Activated CD4-positive, alpha-beta T cell treated with anti-CD3 and anti-CD28 coated beads, Interleukin-10, Interleukin-2, amounts not matched to agents 100 ng/mL and 50 ng/mL, durations not matched to agents 16 hours and 8 hours (primary cell): Measurements from ENCODE around the gene ARID2.

Source experiments
- DNase-seq: peaks from one replicate; pipeline ENCODE4 v3.0.0-alpha.2; 2020

The ARID2 gene, protein sequence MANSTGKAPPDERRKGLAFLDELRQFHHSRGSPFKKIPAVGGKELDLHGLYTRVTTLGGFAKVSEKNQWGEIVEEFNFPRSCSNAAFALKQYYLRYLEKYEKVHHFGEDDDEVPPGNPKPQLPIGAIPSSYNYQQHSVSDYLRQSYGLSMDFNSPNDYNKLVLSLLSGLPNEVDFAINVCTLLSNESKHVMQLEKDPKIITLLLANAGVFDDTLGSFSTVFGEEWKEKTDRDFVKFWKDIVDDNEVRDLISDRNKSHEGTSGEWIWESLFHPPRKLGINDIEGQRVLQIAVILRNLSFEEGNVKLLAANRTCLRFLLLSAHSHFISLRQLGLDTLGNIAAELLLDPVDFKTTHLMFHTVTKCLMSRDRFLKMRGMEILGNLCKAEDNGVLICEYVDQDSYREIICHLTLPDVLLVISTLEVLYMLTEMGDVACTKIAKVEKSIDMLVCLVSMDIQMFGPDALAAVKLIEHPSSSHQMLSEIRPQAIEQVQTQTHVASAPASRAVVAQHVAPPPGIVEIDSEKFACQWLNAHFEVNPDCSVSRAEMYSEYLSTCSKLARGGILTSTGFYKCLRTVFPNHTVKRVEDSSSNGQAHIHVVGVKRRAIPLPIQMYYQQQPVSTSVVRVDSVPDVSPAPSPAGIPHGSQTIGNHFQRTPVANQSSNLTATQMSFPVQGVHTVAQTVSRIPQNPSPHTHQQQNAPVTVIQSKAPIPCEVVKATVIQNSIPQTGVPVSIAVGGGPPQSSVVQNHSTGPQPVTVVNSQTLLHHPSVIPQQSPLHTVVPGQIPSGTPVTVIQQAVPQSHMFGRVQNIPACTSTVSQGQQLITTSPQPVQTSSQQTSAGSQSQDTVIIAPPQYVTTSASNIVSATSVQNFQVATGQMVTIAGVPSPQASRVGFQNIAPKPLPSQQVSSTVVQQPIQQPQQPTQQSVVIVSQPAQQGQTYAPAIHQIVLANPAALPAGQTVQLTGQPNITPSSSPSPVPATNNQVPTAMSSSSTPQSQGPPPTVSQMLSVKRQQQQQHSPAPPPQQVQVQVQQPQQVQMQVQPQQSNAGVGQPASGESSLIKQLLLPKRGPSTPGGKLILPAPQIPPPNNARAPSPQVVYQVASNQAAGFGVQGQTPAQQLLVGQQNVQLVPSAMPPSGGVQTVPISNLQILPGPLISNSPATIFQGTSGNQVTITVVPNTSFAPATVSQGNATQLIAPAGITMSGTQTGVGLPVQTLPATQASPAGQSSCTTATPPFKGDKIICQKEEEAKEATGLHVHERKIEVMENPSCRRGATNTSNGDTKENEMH (N-terminal part only)

DNA sequence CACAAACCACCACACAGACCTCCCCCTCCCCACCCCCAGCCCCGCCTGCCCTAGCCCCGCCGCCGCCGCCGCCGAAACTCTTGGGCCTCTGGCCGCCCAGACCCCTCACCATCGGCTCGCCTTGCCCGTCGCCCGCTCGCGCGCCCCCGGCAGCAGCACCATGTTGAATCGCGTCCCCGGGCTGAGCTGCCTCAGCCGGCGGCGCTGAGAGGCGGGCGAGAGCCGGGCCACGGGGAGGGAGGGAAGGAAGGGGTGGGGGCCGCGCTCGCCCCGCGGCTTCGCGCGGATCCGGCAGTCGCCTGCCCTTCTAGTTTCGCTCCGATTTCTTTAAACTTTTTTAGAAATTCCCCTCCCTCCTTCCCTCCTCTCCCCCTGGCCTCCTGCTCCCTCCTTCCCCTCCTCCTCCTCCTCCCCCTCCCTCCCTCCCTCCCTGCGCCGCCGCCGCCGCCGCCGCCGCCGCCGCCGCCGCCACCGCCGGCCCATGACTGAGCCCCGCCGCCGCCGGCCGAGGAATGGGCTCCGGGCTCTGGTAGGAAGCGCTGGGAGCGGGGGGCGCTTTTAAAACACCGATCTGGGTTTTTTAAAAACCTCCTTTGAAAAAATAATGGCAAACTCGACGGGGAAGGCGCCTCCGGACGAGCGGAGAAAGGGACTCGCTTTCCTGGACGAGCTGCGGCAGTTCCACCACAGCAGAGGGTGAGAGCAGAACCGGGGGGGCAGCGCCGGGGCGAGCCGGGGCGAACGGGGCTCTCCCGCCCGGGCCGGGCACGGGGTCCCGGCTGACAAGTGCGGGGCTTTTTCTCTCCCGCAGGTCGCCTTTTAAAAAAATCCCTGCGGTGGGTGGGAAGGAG lies at the start of gene ARID2:
TSS of gene ARID2 (plus strand) at position 474 of the 851 bp plus-strand sequence. CDS start at position 605, 131 bp downstream.
- DNase-seq = peak; percentile 80

DNA sequence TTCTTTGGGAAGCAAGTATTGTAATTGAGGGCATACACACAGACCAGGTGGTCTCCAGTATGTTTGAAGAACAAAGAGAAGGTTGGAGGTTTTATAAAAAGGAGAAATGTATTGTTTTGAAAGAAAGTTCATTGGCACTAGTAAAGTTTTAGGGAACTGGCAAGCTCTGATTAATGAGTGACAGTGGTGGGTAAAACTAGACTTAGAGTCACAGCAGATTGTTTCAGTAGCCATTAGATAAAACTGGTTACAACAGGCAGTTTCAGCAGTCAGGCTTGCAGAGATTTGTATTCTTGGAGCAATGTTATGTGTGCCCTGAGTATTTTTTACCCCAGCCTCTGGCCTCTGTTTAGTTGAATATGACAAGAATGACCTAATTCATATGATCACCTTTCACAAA lies 49.1 kb upstream of the ARID2 start:
- DNase-seq = no peak

- DNase-seq = peak; percentile 27
These were observed 48.0 kb upstream of the ARID2 start for GRCh38 chr12:45681465-45681864.

DNA sequence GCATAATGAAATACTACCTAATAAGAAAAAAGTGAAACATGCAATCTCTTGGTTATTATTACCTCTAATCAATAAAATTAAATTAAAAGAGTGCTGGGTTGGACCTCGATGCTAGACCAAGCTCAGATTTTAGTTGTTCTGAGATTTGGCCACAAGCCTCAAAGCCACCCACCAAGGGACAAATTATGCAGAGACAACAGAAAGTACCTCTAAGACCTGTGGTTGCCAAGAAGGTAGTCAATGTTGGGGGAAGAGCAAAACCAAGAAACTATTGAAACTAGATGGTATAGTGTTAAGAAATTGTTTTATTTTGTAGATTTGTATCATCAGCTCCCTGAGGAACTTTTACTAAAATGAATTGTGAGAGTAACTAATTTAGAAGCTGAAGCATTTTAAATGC lies 43.8 kb upstream of the ARID2 start:
- DNase-seq = peak; percentile 11

DNA sequence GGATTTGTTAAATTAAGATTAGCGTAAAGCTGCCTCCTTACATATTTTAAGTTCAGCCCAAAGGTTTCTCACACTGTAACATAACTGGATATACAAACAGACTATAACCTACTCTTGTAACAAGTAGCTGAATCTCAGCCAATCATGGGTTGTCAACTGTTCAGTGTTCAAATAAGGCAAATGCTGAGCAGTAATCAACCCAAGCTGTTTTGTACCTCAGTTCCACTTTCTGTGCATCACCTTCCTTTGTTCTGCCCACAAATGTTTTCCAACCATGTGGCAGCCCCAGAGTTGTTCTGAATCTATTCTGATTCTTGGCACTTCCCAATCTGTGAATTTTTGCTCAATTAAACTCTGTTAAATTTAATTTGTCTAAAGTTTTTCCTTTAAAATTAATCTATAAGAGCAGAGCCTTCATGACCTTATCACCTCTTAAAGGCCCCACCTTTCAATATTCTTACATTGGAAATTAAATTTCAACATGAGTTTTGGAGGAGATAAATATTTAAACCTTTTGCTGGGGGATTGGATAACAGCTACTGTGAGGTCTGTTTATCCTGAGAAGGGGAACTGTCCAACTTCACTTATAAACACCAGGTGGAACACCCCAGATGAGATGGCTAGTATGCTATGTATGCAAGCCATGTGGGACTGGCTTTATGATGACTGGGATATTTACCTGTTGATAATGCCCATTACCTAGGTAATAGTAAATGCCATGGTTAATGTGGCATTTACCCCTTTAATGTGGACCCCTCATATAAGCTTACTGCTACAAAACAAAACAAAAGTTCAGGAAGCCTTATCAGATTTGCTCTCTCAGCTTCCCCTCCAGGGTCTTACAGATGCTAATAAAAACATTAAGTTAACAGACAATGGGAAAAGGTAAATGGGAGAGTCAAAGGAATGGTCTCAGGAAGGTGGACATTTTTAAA lies 42.2 kb upstream of the ARID2 start:
- no peak for DNase-seq

DNA sequence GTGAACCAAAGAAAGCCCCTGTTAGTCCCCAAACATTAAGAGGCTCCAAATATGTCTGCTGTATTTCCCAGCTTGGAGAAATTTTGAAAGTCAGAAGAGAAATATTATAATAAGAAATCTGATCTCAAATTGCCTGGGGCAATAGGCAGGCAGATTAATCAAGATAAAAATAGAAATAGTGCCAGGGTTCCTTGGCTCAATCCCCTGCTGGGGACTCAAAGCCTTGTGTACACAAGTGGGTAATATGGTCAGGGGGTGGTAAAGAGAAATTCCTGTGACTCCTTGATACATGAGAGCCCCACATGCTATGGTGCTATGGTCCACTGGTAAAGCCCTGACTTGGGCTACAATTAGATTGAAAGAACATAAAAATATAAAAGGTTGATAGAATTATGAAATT lies 41.3 kb upstream of the ARID2 start:
- no peak for DNase-seq

- DNase-seq = no peak
These were observed 34.5 kb upstream of the ARID2 start for GRCh38 chr12:45695035-45695434.

DNA sequence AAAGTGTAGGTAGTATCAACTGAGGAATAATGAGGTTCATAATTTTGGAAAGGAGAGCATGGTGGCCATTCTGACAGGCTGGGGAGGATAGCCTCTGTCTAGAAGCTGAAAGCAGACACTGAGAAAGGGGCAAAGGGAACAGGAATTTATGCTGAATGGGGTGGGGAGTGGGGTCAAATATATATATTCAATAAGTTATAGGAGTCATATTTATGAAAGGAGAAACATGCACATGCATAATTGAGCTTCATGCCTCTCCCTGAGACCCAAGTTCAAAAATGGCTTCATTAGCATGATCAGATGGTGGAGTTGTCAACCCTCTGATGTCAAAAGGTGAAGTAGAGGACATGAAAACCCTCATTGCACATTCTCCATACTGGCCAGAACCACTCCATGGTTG lies 33.9 kb upstream of the ARID2 start:
- no peak for DNase-seq

GRCh38 chr12:45696049-45696448 lies 33.5 kb upstream of the ARID2 start:
- no peak for DNase-seq

DNA sequence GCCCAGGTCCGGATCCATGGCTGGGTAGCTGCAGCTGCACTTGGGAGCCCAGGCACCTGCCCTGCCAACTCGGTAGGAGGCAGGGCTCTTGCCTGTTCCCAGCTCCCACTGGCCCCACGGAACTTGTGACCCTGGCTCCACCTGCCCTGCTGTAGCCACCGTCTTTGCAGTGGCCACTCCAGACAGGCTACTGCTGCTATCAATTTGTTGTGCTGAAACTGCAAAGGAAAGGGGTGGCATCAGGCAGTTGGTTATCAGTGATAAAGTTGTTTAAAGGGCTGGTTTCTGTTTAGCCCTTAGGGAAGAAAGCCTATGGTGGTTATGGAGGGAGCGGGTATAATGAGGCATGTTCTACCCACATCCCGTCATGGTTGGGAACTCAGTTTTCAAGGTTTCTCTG lies 32.1 kb upstream of the ARID2 start:
- DNase-seq = no peak

DNA sequence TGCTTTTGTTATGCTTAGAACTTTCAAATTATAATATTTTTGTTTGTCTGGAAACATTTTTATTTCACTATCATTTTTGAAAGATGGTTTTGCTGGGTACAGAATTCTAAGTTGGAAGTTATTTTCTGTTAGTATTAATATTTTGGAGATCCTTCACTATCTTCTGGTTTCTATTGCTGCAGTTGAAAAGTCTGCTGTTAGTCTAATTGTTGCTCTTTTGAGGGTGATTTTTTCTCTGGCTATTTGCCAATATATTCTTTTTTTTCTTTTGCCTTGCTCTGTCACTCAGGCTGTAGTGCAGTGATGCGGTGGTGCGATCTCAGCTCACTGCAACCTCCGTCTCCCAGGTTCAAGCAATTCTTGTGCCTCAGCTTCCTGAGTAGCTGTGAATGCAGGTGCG lies 28.2 kb upstream of the ARID2 start:
- no peak for DNase-seq

DNA sequence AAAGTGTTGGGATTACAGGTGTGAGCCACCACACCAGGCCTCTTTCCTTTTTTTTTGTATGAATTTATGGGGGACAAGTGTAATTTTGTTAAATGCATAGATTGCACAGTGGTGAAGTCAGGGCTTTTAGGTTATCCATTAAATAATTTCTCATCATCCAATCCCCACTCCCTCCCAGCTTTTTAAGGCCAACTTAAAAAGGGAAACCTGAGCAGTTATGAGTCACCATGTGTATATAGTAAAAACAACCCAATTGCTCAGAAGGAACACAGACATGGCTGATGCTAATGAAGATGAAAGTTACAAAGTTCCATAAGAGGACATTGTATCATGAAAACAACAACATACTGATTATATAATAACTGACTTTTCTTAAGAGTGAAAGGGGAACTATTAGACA lies 25.6 kb upstream of the ARID2 start:
- DNase-seq = no peak

DNA sequence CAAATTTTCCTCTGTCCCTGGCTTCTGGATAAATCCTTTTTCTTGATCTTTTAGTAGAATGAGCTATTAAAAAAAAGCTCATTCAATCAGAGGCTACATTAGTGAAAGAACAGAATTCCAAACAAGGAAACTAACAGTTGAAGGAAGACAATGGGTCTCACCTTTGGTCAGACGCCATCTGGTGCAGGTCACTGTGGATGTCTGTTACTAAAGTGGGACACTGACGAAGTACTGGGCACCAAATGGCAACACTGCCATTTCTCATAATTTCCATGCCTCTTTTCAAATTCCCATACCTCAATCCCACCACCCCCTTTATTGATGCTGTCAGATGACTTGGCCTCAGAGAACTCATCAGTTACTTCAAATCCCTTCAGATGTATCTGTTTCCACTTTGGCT lies 24.5 kb upstream of the ARID2 start:
- no peak for DNase-seq

GRCh38 chr12:45705404-45705803 lies 24.1 kb upstream of the ARID2 start:
- DNase-seq = no peak

DNA sequence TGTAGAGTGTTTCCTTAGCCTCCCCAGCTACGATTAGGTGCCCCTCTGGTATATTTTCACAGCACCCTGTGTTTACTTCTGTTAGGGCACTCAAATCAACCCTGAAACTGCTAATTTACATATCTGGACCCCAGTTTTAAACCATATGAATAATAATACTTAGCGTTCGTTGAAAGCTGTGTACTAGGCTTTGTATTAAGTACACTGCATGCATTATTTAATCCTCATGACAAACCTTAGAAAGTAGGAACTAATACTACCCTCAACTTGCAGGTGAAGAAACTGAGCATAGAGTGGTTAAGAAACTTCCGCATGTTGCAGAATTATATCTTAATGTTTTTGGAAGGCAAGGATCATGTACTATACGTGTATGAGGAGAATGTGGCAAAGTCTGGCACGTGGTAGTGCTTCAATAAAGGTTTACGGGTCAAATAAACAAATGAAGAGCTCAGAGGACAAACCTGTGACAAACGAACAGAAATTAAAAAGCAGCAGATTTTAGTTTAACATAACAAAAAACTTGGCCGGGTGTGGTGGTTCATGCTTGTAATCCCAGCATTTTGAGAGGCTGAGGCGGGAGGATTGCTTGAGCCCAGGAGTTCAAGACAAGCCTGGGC lies 22.2 kb upstream of the ARID2 start:
- no peak for DNase-seq

DNA sequence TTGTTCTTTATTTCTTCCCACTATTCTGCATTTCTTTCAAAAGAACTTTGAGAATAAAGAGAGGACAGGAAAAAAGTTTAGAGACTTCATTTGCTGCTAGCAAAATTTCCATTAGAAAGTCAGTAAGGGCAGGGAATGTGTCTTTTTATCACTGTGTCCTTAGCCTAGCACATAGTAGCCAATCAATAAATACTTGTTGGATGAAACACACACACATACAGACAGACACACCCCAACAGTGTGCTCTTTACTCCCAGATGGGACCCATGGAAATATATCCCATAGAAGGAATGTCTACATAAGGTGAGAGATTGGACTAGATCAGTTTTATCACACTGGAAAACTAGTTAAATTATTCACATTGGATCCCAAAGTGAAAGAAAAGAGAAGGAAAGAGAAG lies 21.1 kb upstream of the ARID2 start:
- no peak for DNase-seq

GRCh38 chr12:45708901-45709300 lies 20.6 kb upstream of the ARID2 start:
- no peak for DNase-seq

GRCh38 chr12:45712319-45712718 lies 17.2 kb upstream of the ARID2 start:
- DNase-seq = no peak

GRCh38 chr12:45713078-45713477 lies 16.4 kb upstream of the ARID2 start:
- DNase-seq = no peak

DNA sequence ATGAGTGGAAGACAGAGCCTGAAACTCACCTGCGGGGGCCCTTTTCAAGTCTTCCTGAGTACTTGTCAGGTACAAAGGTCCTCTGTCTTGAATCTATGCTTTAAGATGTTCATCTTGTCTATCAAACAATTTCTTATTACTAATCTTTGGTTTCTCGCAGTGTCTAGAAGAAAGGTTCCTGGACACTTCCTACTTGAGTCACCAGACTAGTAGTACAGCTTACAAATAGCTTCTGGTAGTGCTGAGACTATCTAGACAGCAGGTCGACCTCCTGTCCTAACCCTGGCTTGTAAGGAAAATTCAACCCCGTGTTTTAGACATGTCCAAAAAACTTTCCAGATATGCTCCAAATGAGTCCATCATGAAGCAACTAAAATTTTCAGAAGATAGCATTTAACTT lies 11.2 kb upstream of the ARID2 start:
- DNase-seq = no peak

DNA sequence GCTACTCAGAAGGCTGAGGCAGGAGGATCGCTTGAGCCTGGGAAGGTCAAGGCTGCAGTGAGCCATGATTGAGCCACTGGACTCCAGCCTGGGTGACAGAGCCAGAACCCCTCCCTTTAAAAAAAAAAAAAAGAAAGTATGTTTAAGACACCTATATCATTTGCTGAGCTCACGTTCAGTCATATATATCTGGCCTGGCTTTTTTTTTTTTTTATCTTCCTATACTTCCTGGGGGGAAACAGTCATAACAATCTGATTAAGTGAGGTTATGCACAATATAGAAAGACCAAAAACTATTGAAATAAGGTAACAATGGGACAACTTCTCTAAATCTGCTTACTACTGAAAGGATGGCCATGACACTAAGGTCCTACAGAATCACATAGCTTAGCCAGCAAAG lies 9.4 kb upstream of the ARID2 start:
- DNase-seq = no peak
